NCI-H2171 (cell line): ENCODE results near the gene IFITM2.
"Not testable (repeated sequence)": the region's sequence is repeated elsewhere in the genome, so short reads cannot be mapped to it uniquely, and the experiment has no call there.

Source experiments
- DNase-seq: peaks from one replicate; lab custom pipeline; 2025; lab: John Stamatoyannopoulos, UW

Gene IFITM2

GRCh38 chr11:307766-308708 lies at the start of gene IFITM2:
Gene IFITM2, plus strand, starts transcription at chr11:307816. Its CDS starts 377 bp downstream, at chr11:308193.
- DNase-seq, result not testable (repeated sequence)

GRCh38 chr11:259413-259812 lies 48.2 kb upstream of the IFITM2 start:
- DNase-seq, result no peak

- no peak for DNase-seq
Measured at GRCh38 chr11:261624-262023, 46.0 kb upstream of the IFITM2 start.

- no peak for DNase-seq
Measured at GRCh38 chr11:266676-267439, 40.8 kb upstream of the IFITM2 start.

- DNase-seq, result no peak
Measured at GRCh38 chr11:267491-267994, 40.1 kb upstream of the IFITM2 start.

- DNase-seq, result not testable (repeated sequence)
Measured at GRCh38 chr11:268716-269145, 38.9 kb upstream of the IFITM2 start.

- no peak for DNase-seq
Measured at GRCh38 chr11:269146-269890, 38.3 kb upstream of the IFITM2 start.

- no peak for DNase-seq
Measured at GRCh38 chr11:270451-271318, 36.9 kb upstream of the IFITM2 start.

GRCh38 chr11:271319-271715 lies 36.3 kb upstream of the IFITM2 start:
- no peak for DNase-seq

- no peak for DNase-seq
Measured at GRCh38 chr11:272195-272930, 35.3 kb upstream of the IFITM2 start.

GRCh38 chr11:272931-273198 lies 34.8 kb upstream of the IFITM2 start:
- DNase-seq, result no peak

GRCh38 chr11:276219-276618 lies 31.4 kb upstream of the IFITM2 start:
- no peak for DNase-seq

- DNase-seq, result no peak
Measured at GRCh38 chr11:278001-278951, 29.3 kb upstream of the IFITM2 start, which contains the start of gene NLRP6. Gene NLRP6, plus strand, starts transcription at chr11:278407. Its CDS starts 163 bp downstream, at chr11:278570.

GRCh38 chr11:279040-279965 lies 28.3 kb upstream of the IFITM2 start:
- DNase-seq, result no peak

- DNase-seq, result no peak
Measured at GRCh38 chr11:279966-280705, 27.5 kb upstream of the IFITM2 start.

GRCh38 chr11:280706-281485 lies 26.7 kb upstream of the IFITM2 start:
- DNase-seq, result no peak
